ENCODE measurements around the gene CACNB2. TPM values are rescaled to one million over a fixed set of nuclear protein-coding genes. Genes with fewer than 3 reads are reported as not detected.

CACNB2 gene
- total RNA-seq, 1 donor from 2014 or later = 2.2 TPM

DNA sequence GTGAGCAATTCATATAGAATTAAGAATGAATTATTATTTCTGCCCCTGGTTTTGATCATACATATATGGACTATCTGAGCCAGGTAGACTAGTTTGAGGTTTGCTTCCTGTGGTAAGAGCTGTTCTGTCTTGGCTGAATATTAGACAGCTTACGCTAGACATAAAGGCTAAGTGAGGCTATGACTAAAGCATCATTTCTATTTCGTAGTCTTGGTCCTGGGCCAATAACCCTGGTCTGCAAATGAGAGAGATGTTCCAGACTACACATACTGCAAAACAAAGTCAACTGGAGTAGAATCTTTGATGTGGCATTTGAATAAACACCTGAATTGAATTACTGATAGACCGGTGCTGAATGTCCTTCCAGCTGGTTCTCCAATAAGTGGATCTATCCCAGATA is 40.8 kb upstream of the CACNB2 start:
- H3K36me3 Mint-ChIP-seq (ENCODE audit: low read depth) = no peaks in the 10 kb centered on the region
- no peak overlapping the region for H3K4me3 Mint-ChIP-seq
- H3K4me1 Mint-ChIP-seq = no peaks in the 10 kb centered on the region
- TF ChIP-seq, protein P1, sequence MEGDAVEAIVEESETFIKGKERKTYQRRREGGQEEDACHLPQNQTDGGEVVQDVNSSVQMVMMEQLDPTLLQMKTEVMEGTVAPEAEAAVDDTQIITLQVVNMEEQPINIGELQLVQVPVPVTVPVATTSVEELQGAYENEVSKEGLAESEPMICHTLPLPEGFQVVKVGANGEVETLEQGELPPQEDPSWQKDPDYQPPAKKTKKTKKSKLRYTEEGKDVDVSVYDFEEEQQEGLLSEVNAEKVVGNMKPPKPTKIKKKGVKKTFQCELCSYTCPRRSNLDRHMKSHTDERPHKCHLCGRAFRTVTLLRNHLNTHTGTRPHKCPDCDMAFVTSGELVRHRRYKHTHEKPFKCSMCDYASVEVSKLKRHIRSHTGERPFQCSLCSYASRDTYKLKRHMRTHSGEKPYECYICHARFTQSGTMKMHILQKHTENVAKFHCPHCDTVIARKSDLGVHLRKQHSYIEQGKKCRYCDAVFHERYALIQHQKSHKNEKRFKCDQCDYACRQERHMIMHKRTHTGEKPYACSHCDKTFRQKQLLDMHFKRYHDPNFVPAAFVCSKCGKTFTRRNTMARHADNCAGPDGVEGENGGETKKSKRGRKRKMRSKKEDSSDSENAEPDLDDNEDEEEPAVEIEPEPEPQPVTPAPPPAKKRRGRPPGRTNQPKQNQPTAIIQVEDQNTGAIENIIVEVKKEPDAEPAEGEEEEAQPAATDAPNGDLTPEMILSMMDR (conservative IDR thresholded peaks at IDR 0.05) = no peak
- no peak for DNase-seq (ENCODE audit: low read depth, low spot score)
- H3K27ac Mint-ChIP-seq (ENCODE audit: unreplicated experiment) = no peak overlapping the region
- no peaks in the 10 kb centered on the region for H3K9me3 Mint-ChIP-seq
- peaks cover 2% of the 10 kb centered on the region for H3K27me3 Mint-ChIP-seq (ENCODE audit: low read depth)

DNA sequence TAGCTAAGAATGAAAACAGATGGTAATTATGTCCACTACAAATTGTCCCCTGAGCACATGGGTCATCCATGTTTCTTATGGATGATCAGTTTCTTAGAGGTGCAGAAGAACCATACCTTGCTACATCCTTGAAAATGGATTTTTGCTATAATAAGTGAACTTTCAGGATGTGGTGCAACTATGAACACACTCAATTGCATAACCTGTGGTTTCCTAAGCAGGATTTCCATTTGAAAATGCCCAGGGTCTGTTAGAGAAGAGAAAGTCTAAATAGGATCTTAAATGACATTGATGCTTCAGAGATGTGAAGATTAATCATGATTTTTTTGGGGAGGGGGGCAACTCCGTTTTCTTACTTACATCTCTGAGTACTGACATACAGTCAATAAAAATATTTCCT is 39.6 kb upstream of the CACNB2 start:
- DNase-seq (ENCODE audit: low read depth, low spot score) = no peak
- Mint-ChIP-seq H3K36me3 (ENCODE audit: low read depth) (no peaks in the 10 kb centered on the region), H3K27me3 (ENCODE audit: low read depth) (peaks cover 2% of the 10 kb centered on the region), H3K9me3 (no peaks in the 10 kb centered on the region), H3K27ac (ENCODE audit: unreplicated experiment) (no peak overlapping the region), H3K4me1 (no peaks in the 10 kb centered on the region), H3K4me3 (no peak overlapping the region)
- TF ChIP-seq, protein P1 (conservative IDR thresholded peaks at IDR 0.05) = no peak

DNA sequence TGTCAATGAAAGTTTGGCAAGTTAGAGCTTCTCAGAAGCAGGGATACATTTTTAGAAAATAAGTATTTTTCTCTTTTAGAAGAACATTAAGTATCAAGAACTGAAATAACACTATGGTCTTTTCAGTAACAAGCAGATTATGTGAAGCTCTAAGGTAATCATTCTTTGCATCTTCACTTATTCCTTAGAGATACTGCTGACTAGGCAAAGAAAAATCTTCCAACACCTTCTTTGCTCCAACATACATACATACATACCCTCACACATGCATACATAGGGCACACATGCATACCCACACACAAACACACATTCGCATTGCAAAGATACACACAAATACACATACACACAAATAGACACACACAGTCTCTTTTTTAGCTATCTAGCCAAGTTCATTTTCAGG is 37.8 kb upstream of the CACNB2 start:
- TF ChIP-seq, protein P1 (conservative IDR thresholded peaks at IDR 0.05) = no peak
- H3K36me3 Mint-ChIP-seq (ENCODE audit: low read depth) = no peaks in the 10 kb centered on the region
- H3K27me3 Mint-ChIP-seq (ENCODE audit: low read depth) = peaks cover 2% of the 10 kb centered on the region
- H3K4me3 Mint-ChIP-seq = no peak overlapping the region
- H3K27ac Mint-ChIP-seq (ENCODE audit: unreplicated experiment) = no peak overlapping the region
- H3K9me3 Mint-ChIP-seq = no peaks in the 10 kb centered on the region
- no peaks in the 10 kb centered on the region for H3K4me1 Mint-ChIP-seq
- DNase-seq (ENCODE audit: low read depth, low spot score) = no peak

DNA sequence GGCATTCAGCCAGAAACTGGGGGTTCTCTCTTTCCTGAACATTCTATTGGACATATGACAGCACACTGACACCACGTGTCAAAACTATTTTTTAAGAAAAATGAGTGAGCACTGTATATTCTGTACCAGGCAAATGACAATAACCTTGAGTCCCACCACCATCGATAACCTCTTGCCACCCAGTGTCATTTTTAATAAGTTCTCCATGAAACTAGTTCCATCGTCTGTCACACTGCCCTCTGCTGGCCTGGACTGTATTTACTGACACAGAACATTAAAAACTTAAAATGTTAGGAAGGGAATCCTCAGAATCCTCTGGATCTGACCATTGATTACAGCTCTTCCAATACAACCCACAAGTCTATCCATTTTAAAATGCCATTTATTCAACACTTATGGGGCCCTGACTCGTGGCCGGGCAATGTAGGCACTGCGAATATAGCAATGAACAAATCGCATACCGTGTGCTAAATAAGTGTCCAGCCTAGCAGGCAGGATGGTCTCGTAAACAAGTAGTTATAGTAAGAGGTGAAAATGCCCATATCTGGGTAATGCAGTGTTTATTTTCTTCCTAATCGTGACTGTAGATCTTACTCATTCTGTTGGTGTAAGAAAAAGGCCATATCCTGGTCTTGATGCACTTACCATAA is 35.9 kb upstream of the CACNB2 start:
- Mint-ChIP-seq H3K4me3 (no peak overlapping the region), H3K36me3 (ENCODE audit: low read depth) (no peaks in the 10 kb centered on the region), H3K27ac (ENCODE audit: unreplicated experiment) (no peak overlapping the region), H3K4me1 (no peaks in the 10 kb centered on the region), H3K27me3 (ENCODE audit: low read depth) (peaks cover 2% of the 10 kb centered on the region), H3K9me3 (no peaks in the 10 kb centered on the region)
- DNase-seq (ENCODE audit: low read depth, low spot score) = peak; percentile 62
- TF ChIP-seq, protein P1 (conservative IDR thresholded peaks at IDR 0.05) = peak; percentile 82

DNA sequence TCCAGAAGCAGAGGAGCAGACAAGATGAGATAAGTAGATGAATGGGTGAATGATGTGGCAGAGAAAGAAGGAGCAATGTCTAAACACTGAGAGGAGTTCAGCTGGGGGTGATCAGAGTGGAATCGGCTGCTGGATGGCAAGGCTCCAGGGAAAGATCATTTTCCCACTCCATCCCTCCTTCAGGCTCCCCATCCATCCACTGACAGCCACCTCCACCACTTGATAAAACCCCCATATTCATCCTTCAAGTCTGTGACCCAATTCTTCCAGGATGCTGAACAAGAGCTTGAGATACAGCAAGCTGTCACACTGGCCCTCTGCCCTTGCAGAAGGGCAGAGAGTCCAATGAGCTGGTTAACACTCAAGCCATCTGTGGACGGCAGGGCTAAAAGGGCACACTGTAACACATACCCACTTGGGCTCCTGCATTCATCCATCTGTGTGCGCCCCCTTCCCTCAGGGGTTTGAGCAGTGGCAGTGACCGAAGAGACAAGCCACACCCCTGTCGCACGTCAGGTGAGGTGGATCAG is 30.8 kb upstream of the CACNB2 start:
- no peaks in the 10 kb centered on the region for H3K36me3 Mint-ChIP-seq (ENCODE audit: low read depth)
- no peak overlapping the region for H3K27ac Mint-ChIP-seq (ENCODE audit: unreplicated experiment)
- no peak overlapping the region for H3K4me3 Mint-ChIP-seq
- no peaks in the 10 kb centered on the region for H3K27me3 Mint-ChIP-seq (ENCODE audit: low read depth)
- no peak for DNase-seq (ENCODE audit: low read depth, low spot score)
- H3K9me3 Mint-ChIP-seq = no peaks in the 10 kb centered on the region
- no peaks in the 10 kb centered on the region for H3K4me1 Mint-ChIP-seq
- TF ChIP-seq, protein P1 (conservative IDR thresholded peaks at IDR 0.05) = no peak
